Measurements from ENCODE around the gene BTBD16. TPM values are rescaled to one million over a fixed set of nuclear protein-coding genes. Genes with fewer than 3 reads are reported as not detected.

Gene BTBD16
- total RNA-seq, 5 donors from 2014 or later (not counting 1 experiment from before 2014, with no cell fraction given), result not detected

GRCh38 chr10:122303271-122304053 lies 32.4 kb downstream of the BTBD16 start:
- ChIA-PET CTCF (interaction anchor here in 1 of 2 donors (2.3 kb wide), 1 partner anchor 131 kb away, joined by 13 read pairs; no protein-coding TSS in a partner anchor), POLR2A (no interaction called here)
- 86% methylated on average over 1 of the region's 9 CpGs for WGBS (ENCODE audit: insufficient coverage)
- Histone ChIP-seq H3K4me3 (ENCODE audit: control insufficient read depth in 1 of 2, extremely low read depth in 1 of 2, low read length in 1 of 2) (no peak overlapping the region), H3K9me3 (no peaks in the 10 kb centered on the region), H3K4me1 (ENCODE audit: control insufficient read depth in 1 of 2, extremely low read depth in 1 of 2, insufficient read depth in 2 of 2, low read length in 2 of 2) (peaks cover 0 to 8% of the 10 kb centered on the region in 2 experiments), H3K27ac (ENCODE audit: low read length) (no peak overlapping the region), H3K36me3 (ENCODE audit: control insufficient read depth in 2 of 2, extremely low read depth in 1 of 2, insufficient read depth in 1 of 2, low read length in 1 of 2) (no peaks in the 10 kb centered on the region), H3K27me3 (replicated peaks in 1 of 2; ENCODE audit: control insufficient read depth in 2 of 2, extremely low read depth in 1 of 2, insufficient read depth in 2 of 2, low read length in 1 of 2) (peaks cover 0 to 13% of the 10 kb centered on the region in 2 experiments)
- Mint-ChIP-seq H3K9me3 (peaks cover 4 to 8% (median 8%) of the 10 kb centered on the region in 3 donors), H3K27ac (no peak overlapping the region), H3K4me3 (no peak overlapping the region), H3K36me3 (no peaks in the 10 kb centered on the region), H3K4me1 (peaks cover 4 to 7% (median 7%) of the 10 kb centered on the region in 3 donors), H3K27me3 (peaks cover 0 to 4% of the 10 kb centered on the region in 2 donors)
- no peak for DNase-seq
- no peak for ATAC-seq (replicated peaks in 1 of 4)

GRCh38 chr10:122304054-122304579 lies 33.0 kb downstream of the BTBD16 start:
- Histone ChIP-seq H3K9me3 (no peaks in the 10 kb centered on the region), H3K27me3 (replicated peaks in 1 of 2; ENCODE audit: control insufficient read depth in 2 of 2, extremely low read depth in 1 of 2, insufficient read depth in 2 of 2, low read length in 1 of 2) (peaks cover 0 to 7% of the 10 kb centered on the region in 2 experiments), H3K36me3 (ENCODE audit: control insufficient read depth in 2 of 2, extremely low read depth in 1 of 2, insufficient read depth in 1 of 2, low read length in 1 of 2) (no peaks in the 10 kb centered on the region), H3K4me3 (ENCODE audit: control insufficient read depth in 1 of 2, extremely low read depth in 1 of 2, low read length in 1 of 2) (no peak overlapping the region), H3K4me1 (ENCODE audit: control insufficient read depth in 1 of 2, extremely low read depth in 1 of 2, insufficient read depth in 2 of 2, low read length in 2 of 2) (peaks cover 0 to under 1% of the 10 kb centered on the region in 2 experiments), H3K27ac (ENCODE audit: low read length) (no peak overlapping the region)
- Mint-ChIP-seq H3K27ac (no peak overlapping the region), H3K4me3 (no peak overlapping the region), H3K27me3 (no peaks in the 10 kb centered on the region), H3K9me3 (peaks cover 4 to 8% (median 8%) of the 10 kb centered on the region in 3 donors), H3K4me1 (peaks cover 0 to 3% (median under 1%) of the 10 kb centered on the region in 3 donors), H3K36me3 (no peaks in the 10 kb centered on the region)
- DNase-seq (no peak), ATAC-seq (replicated peaks in 1 of 4) (no peak)
- POLR2A ChIA-PET, result no interaction called here
- 100% methylated on average over 3 of the region's 7 CpGs for WGBS (ENCODE audit: insufficient coverage)
- CTCF ChIA-PET, result interaction anchor here in 1 of 2 donors (1.1 kb wide), 1 partner anchor 131 kb away, joined by 3 read pairs; no protein-coding TSS in a partner anchor

- DNase-seq (no peak), ATAC-seq (replicated peaks in 1 of 4) (no peak)
- ChIA-PET CTCF (interaction anchor here in 1 of 2 donors (1.5 kb wide), 1 partner anchor 8 kb away, joined by 5 read pairs; no protein-coding TSS in a partner anchor), POLR2A (no interaction called here)
- H3K27ac Mint-ChIP-seq, result no peak overlapping the region
- peaks cover 8 to 9% of the 10 kb centered on the region in 2 donors for H3K27me3 Mint-ChIP-seq
- Histone ChIP-seq H3K27me3 (replicated peaks in 1 of 2; ENCODE audit: control insufficient read depth in 2 of 2, extremely low read depth in 1 of 2, insufficient read depth in 2 of 2, low read length in 1 of 2) (peaks cover 0 to 4% of the 10 kb centered on the region in 2 experiments), H3K4me3 (ENCODE audit: control insufficient read depth in 1 of 2, extremely low read depth in 1 of 2, low read length in 1 of 2) (no peak overlapping the region), H3K4me1 (ENCODE audit: control insufficient read depth in 1 of 2, extremely low read depth in 1 of 2, insufficient read depth in 2 of 2, low read length in 2 of 2) (no peaks in the 10 kb centered on the region), H3K9me3 (no peaks in the 10 kb centered on the region), H3K27ac (ENCODE audit: low read length) (no peak overlapping the region), H3K36me3 (ENCODE audit: control insufficient read depth in 2 of 2, extremely low read depth in 1 of 2, insufficient read depth in 1 of 2, low read length in 1 of 2) (no peaks in the 10 kb centered on the region)
- no peak overlapping the region for H3K4me3 Mint-ChIP-seq
- H3K9me3 Mint-ChIP-seq, result peaks cover 4 to 8% (median 8%) of the 10 kb centered on the region in 3 donors
- WGBS (ENCODE audit: insufficient coverage), result no CpG with 5 or more reads among the region's 5 CpGs
- H3K4me1 Mint-ChIP-seq, result no peaks in the 10 kb centered on the region
- H3K36me3 Mint-ChIP-seq, result no peaks in the 10 kb centered on the region
These were observed 35.2 kb downstream of the BTBD16 start for GRCh38 chr10:122306282-122306681.

GRCh38 chr10:122306744-122307143 lies 35.6 kb downstream of the BTBD16 start:
- H3K4me1 Mint-ChIP-seq, result no peaks in the 10 kb centered on the region
- peaks cover 4 to 8% (median 8%) of the 10 kb centered on the region in 3 donors for H3K9me3 Mint-ChIP-seq
- H3K36me3 ChIP-seq (ENCODE audit: control insufficient read depth in 2 of 2, extremely low read depth in 1 of 2, insufficient read depth in 1 of 2, low read length in 1 of 2), result no peaks in the 10 kb centered on the region
- H3K4me1 ChIP-seq (ENCODE audit: control insufficient read depth in 1 of 2, extremely low read depth in 1 of 2, insufficient read depth in 2 of 2, low read length in 2 of 2), result no peaks in the 10 kb centered on the region
- DNase-seq (no peak), ATAC-seq (replicated peaks in 1 of 4) (no peak)
- no peaks in the 10 kb centered on the region for H3K36me3 Mint-ChIP-seq
- no peak overlapping the region for H3K27ac Mint-ChIP-seq
- POLR2A ChIA-PET, result no interaction called here
- H3K27me3 ChIP-seq (replicated peaks in 1 of 2; ENCODE audit: control insufficient read depth in 2 of 2, extremely low read depth in 1 of 2, insufficient read depth in 2 of 2, low read length in 1 of 2), result peaks cover 0 to 4% of the 10 kb centered on the region in 2 experiments
- CTCF ChIA-PET, result interaction anchor here in 1 of 2 donors (0.7 to 1.5 kb wide), 2 partner anchors 8 to 16 kb away, joined by 3 to 5 read pairs; no protein-coding TSS in a partner anchor
- no peaks in the 10 kb centered on the region for H3K9me3 ChIP-seq
- H3K27me3 Mint-ChIP-seq, result peaks cover 9 to 10% of the 10 kb centered on the region in 2 donors
- H3K4me3 ChIP-seq (ENCODE audit: control insufficient read depth in 1 of 2, extremely low read depth in 1 of 2, low read length in 1 of 2), result no peak overlapping the region
- no peak overlapping the region for H3K27ac ChIP-seq (ENCODE audit: low read length)
- H3K4me3 Mint-ChIP-seq, result no peak overlapping the region
- 96% methylated on average over 3 of the region's 3 CpGs for WGBS (ENCODE audit: insufficient coverage)

GRCh38 chr10:122307669-122308416 lies 36.7 kb downstream of the BTBD16 start:
- H3K9me3 Mint-ChIP-seq, result peaks cover 4 to 8% (median 8%) of the 10 kb centered on the region in 3 donors
- no peaks in the 10 kb centered on the region for H3K4me1 Mint-ChIP-seq
- Histone ChIP-seq H3K4me1 (ENCODE audit: control insufficient read depth in 1 of 2, extremely low read depth in 1 of 2, insufficient read depth in 2 of 2, low read length in 2 of 2) (no peaks in the 10 kb centered on the region), H3K27me3 (replicated peaks in 1 of 2; ENCODE audit: control insufficient read depth in 2 of 2, extremely low read depth in 1 of 2, insufficient read depth in 2 of 2, low read length in 1 of 2) (peaks cover 2 to 4% of the 10 kb centered on the region in 2 experiments), H3K27ac (ENCODE audit: low read length) (no peak overlapping the region), H3K4me3 (ENCODE audit: control insufficient read depth in 1 of 2, extremely low read depth in 1 of 2, low read length in 1 of 2) (no peak overlapping the region), H3K9me3 (no peaks in the 10 kb centered on the region), H3K36me3 (ENCODE audit: control insufficient read depth in 2 of 2, extremely low read depth in 1 of 2, insufficient read depth in 1 of 2, low read length in 1 of 2) (no peaks in the 10 kb centered on the region)
- DNase-seq, result no peak
- CTCF ChIA-PET, result interaction anchor here in 1 of 2 donors (0.9 to 1.5 kb wide), 2 partner anchors 9 to 36 kb away, joined by 3 to 5 read pairs; no protein-coding TSS in a partner anchor
- H3K36me3 Mint-ChIP-seq, result no peaks in the 10 kb centered on the region
- H3K4me3 Mint-ChIP-seq, result no peak overlapping the region
- no peak overlapping the region for H3K27ac Mint-ChIP-seq
- 54% methylated on average over 9 of the region's 13 CpGs for WGBS (ENCODE audit: insufficient coverage)
- no peak for ATAC-seq (replicated peaks in 1 of 4)
- POLR2A ChIA-PET, result no interaction called here
- peaks cover 13 to 15% of the 10 kb centered on the region in 2 donors for H3K27me3 Mint-ChIP-seq

Data from T-cell (primary cell).